Activated CD4-positive, alpha-beta T cell treated with anti-CD3 and anti-CD28 coated beads, Interleukin-2, amount 50 U/mL, for 1 hour (primary cell): ENCODE measurements around the gene NSG2.
"Not testable (repeated sequence)": the region's sequence is repeated elsewhere in the genome, so short reads cannot be mapped to it uniquely, and the experiment has no call there.

Source experiments
- DNase-seq: peaks from one replicate; pipeline ENCODE4 v3.0.0-alpha.2; 2020

The NSG2 gene

GRCh38 chr5:174045470-174046025 is at the start of gene NSG2:
Gene NSG2 (plus strand): TSS chr5:174045706. CDS start chr5:174046756, 1,050 bp downstream.
- no peak for DNase-seq

- no peak for DNase-seq
Observed at GRCh38 chr5:173997331-173997730, 48.2 kb upstream of the NSG2 start.

DNA sequence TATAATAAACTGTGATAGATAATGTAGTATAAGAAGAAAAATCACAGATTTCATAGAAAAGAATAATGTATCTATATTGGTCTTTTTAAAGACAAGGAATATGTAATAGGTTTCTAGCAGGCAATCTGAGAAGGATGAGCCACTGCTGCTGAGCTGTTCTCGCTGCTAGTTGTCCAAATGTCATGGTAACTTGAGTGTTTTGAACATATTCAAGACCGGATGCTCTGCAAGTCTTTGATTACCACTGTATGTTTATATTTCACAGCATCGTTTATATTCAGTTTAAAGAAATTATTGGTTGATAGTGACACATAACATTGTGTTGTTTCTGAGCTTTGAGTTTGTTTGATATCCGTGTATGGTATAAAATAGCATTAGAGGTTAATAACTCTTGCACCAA is 47.0 kb upstream of the NSG2 start:
- no peak for DNase-seq

- DNase-seq, result no peak
Observed at GRCh38 chr5:174000076-174000475, 45.4 kb upstream of the NSG2 start.

DNA sequence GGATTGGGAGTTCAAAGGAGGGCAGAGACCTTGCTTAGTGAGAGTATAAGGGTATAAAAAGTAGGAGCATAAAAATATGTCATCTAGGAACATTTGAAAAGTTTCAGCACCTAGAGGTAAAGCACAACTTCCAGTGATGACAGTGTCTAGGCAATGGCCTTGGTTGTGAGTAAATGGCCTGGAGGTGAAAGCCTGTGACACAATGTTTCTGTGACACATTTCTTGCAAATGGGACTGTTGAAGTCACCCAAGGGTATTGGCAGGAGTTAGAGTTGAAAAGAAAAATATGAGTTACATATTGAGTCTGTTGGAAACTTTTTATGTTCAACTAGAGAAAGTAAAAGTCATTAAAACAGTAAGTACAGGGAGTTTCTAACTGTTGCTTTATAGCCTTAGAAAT is 41.7 kb upstream of the NSG2 start:
- DNase-seq, result no peak

- no peak for DNase-seq
Observed at GRCh38 chr5:174008922-174009321, 36.6 kb upstream of the NSG2 start.

GRCh38 chr5:174010365-174010764 is 35.1 kb upstream of the NSG2 start:
- DNase-seq, result no peak

DNA sequence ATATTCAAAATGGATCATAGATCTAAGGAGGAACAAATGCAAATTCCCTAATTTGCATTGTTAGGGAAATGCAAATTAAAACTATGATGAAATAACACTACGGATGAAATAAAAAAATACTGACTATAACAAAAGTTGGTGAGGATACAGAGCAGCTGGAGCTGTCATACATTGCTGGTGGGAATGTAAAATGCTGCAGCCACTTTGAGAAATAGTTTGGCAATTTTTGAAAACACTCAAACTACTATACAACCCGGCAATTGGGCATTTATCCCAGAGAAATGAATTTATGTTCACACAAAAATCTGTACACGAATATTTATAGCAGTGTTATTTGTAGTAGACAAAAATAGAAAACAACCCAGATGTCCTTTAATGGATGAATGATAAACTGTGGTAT is 34.1 kb upstream of the NSG2 start:
- no peak for DNase-seq

- DNase-seq, result not testable (repeated sequence)
Observed at GRCh38 chr5:174020069-174020927, 25.2 kb upstream of the NSG2 start.

- DNase-seq, result no peak
Observed at GRCh38 chr5:174020928-174021304, 24.6 kb upstream of the NSG2 start.

- no peak for DNase-seq
Observed at GRCh38 chr5:174022384-174023095, 23.0 kb upstream of the NSG2 start.

DNA sequence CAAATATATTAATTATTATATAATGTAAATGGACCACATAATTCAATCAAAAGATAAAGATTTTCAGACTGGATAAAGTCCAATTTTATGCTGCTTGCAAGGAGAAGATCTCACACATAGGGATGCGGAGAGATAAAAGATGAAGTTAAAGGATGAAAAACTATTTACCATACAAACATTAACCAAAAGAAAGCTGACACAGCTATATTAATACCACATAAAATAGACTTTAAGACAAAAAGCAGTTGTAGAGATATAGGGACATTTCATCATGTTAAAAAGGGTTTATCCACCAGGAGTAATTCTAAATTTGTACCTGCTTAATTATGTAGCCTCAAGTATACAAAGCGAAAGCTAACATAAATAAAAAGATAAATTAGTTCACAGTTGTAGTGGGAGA is 15.2 kb upstream of the NSG2 start:
- DNase-seq, result no peak

DNA sequence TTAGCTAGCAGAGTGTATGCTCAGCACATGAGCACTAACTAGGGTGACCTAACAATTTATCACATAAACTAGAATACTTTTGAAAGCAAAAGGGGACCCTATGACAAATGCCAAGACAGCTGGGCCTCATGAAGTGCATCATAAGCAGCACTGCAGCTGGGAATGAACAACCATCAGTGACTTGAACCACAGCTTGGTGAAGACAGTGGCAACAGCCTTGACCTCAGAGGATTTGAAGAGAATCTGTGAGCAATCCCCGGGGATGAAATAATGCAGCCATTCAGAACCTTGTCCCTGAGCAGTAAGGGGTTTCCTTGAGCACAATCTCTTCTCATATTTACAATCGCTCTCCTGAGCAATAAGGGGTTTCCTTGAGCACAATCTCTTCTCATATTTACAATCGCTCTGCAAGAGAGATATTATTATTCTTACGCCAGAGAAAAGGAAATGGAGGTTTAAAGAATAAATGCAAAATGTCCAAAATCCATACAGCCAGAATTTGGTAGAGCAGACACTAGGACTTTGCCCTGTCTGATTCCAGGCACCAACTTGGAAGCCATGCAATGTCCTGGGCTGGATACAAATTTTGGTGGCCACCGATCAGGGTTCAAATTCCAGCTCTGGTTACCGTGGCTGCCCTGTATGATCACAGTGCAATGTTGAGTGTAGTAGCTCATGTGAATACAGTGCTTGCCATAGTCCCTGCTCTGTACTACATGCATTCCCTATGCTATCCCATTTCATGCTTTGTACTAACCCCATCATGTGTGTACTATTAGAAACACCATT is 846 bp upstream of the NSG2 start:
- no peak for DNase-seq

DNA sequence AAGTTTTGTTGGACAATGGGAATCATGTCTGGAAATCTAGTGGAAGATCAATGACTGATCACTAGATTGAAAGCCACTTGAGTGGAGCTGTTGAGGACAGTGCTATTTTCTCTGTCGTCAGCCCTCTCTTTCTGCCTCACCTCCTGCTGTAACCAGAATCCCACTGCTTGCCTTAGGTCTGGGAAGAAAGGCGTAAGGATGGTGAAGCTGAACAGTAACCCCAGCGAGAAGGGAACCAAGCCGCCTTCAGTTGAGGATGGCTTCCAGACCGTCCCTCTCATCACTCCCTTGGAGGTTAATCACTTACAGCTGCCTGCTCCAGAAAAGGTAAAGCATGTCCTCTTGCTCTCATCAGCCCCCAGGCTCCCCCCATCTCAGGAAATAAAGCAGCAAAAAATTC is 1.1 kb downstream of the NSG2 start:
- DNase-seq, result no peak

- no peak for DNase-seq
Observed at GRCh38 chr5:174047472-174048099, 2.1 kb downstream of the NSG2 start.

DNA sequence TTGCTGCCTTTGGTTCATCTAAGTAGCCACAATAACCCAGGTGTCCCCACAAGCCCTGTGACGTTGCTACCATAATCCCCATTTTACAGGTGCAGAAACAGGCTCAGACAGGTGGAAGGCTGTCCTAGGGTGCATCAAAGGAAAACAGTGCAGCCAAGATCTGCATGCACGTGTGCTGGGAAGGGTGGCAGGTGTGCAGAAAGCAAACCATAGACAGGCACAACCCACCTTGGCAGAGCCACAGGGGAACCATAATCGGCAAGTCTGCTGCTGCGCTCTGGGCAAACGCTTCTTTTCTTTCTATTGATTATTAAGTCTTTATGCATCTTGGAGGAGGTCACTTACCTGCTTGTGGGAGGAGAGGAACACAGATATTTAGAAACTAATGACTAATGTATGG is 7.1 kb downstream of the NSG2 start:
- no peak for DNase-seq

DNA sequence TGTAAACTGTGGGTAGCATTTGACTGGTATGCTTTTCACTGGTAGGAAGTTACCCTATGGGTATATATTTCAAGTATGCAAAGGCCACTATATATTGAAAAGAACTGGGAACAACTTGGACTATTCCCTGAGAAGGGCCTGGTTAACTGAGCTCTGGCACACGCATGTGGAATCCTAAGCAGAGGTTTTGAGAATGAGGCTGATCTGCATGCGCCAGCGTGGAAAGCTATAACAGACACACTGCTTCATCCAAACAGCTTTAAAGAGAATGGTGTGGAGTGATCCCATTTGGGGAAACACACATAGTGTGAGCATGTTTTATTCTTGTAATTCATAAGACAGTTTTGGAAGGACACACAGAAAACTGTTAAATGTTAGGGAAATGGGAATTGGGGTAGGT is 8.4 kb downstream of the NSG2 start:
- DNase-seq, result no peak

- DNase-seq, result no peak
Observed at GRCh38 chr5:174056064-174056847, 10.8 kb downstream of the NSG2 start.

GRCh38 chr5:174057206-174057605 is 11.7 kb downstream of the NSG2 start:
- no peak for DNase-seq

- DNase-seq, result no peak
Observed at GRCh38 chr5:174058433-174059122, 13.1 kb downstream of the NSG2 start.

DNA sequence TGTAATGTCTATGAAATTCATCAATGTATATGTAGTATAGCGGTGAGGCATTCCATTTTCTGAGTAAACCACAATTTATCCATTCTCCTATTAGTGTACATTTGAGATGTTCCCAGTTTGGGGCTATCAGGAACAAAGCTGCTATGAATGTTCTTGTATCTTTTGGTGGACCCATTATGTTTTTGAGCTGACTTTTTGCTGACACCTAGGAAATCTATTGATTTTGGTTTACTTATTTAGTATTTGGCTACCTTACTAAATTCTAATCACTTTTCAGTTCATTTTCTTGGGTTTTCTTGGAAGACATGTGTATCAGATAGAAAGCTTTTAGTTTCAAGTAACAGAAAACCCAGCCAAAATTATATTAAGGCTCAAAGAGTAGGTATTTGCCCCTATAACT is 13.7 kb downstream of the NSG2 start:
- no peak for DNase-seq
